Stomach (tissue), 4 donors: Measurements from ENCODE around the gene DEPDC4.

Experiments used
- POLR2A ChIP-seq, 4 donors: fragments of 450-650 bp; IDR thresholded peaks; one replicate each; pipeline ENCODE4 v1.6.1; 2016; ENCODE audit warnings: antibody characterized with exemption in 4 of 4, control low read depth in 2 of 4, mild to moderate bottlenecking in 1 of 4, moderate library complexity in 1 of 4
- POLR2AphosphoS5 ChIP-seq, 3 donors: sonication (generic); formaldehyde crosslinking; IDR thresholded peaks; one replicate each; pipeline ENCODE4 v1.6.1; 2016; ENCODE audit warnings: antibody characterized with exemption in 3 of 3
- TF ChIP-seq, protein P1 (sequence below), 7 experiments: fragments of 450-650 bp in 4 of 7; fragments of 200-600 bp in 3 of 7; sonication (generic) in 3 of 7; IDR thresholded peaks; one replicate each; pipeline ENCODE4 v1.5.1; 2016 to 2019; ENCODE audit warnings: antibody characterized with exemption in 7 of 7, control low read depth in 2 of 7, mild to moderate bottlenecking in 1 of 7

DNA sequence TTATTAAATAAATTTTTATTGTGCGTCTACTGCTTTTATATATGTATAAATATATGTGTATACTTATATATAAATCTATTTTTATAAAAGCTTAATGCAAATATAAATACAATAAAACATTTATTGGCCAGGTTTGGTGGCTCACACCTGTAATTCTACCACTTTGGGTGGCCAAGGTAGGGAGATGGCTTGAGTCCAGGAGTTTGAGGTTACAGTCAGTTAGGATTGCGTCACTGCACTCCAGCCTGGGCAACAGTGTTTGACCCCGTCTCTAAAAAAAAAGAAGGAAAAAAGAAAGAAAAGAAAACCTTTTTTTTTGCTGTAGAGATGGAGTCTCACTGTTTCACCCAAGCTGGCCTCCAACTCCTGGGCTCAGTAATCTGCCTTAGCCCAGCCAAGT is 45.4 kb downstream of the DEPDC4 start:
- TF ChIP-seq POLR2AphosphoS5 (IDR thresholded peaks at IDR 0.05): no peak
- TF ChIP-seq, protein P1, sequence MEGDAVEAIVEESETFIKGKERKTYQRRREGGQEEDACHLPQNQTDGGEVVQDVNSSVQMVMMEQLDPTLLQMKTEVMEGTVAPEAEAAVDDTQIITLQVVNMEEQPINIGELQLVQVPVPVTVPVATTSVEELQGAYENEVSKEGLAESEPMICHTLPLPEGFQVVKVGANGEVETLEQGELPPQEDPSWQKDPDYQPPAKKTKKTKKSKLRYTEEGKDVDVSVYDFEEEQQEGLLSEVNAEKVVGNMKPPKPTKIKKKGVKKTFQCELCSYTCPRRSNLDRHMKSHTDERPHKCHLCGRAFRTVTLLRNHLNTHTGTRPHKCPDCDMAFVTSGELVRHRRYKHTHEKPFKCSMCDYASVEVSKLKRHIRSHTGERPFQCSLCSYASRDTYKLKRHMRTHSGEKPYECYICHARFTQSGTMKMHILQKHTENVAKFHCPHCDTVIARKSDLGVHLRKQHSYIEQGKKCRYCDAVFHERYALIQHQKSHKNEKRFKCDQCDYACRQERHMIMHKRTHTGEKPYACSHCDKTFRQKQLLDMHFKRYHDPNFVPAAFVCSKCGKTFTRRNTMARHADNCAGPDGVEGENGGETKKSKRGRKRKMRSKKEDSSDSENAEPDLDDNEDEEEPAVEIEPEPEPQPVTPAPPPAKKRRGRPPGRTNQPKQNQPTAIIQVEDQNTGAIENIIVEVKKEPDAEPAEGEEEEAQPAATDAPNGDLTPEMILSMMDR (IDR thresholded peaks at IDR 0.05): no peak
- no peak for TF ChIP-seq POLR2A (IDR thresholded peaks at IDR 0.05)
